ENCODE data around the gene TCOF1.

TCOF1 gene

DNA sequence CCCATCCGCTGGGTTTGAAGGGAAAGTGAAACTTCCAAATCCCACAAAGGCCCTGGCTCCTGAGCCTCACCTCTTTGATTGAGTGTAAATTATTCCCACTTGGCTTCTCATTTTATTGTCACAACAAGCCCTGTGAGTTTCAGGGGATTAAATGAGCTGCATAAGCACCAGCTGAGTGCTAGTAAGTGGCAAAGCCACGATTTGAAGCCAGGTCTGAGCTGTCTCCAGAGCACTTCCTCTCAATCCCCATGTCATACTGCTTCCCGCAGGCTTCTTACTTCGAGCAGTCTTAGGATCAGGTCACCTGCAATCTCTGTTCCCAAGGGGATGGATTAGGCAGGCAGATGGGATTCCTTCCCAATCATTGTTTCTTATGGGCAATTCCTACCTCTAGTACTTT is 74.1 kb downstream of the TCOF1 start:
- peak; percentile 21 for DNase-seq

DNA sequence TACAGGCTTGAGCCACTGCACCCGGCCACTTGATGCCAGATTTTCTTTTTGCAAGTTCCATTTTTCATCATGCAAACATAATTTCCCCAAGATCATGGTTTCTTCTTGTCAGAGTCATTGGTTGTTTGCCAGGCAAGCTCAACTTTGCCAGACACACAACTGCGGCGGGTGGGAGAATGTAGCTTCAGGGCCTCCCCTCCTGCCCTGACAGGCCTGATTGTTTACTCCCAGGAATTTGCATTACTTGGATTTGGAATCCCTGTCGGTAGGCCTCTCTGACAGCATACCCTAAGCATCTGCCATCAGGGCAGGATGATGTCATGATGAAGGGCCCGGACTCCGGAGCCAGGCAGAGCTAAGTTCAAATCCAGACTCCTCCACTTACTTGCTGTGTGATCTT is 77.0 kb downstream of the TCOF1 start:
- DNase-seq: peak; percentile 25

DNA sequence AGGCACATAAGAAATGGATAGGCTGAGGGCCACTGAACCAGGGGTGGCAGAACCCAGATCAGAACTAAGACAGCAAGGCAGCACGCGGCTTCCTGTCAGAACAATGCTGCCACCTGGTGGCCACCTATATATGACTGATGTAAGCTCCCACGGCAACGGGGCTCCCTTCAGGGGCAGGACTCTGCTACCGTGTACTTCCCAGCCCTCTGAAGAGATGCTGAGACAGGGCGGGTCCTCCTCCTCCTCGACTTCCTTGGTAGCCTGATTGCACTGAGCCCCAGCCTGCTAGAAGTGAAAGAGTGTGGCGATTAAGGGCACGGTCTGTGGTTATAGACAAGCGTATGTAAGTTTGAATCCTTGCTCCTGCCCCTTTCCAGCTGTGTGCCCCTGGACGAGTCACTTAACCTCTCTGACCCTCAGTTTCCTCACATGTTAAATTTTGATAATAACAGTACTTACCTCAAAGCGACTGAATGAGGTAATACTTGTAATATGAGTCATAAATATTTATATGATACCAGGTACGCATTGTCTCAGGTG is 78.7 kb downstream of the TCOF1 start:
- DNase-seq: peak; percentile 79

DNA sequence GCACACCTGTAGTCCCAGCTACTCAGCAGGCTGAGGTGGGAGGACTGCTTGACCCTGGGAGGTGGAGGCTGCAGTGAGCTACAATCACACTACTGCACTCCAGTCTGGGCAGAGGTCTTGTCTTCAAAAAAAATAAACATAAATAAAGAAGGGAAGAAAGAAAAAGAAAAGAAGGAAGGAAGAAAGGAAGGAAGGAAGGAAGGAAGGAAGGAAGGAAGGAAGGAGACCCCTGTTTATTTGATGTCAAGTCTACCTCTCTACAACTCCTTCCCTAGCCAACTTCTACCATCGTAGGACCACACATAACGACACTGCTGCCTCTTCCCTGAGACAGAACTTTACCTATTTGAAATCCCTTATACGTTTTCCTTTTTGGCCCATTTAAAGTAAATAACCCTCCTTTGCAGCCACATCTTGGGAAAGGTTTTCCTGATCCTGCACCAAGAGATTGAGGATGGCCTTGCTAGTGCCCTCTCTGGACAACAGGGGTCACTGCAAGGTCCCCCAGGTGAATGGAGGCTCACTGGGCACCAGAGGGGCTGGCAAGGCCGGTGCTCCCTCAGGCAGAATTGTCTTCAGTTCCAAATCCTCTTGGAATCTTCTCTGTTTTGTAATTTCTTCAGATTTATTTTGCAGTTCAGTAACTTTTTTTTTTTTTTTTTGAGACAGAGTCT is 81.5 kb downstream of the TCOF1 start:
- no peak for DNase-seq

DNA sequence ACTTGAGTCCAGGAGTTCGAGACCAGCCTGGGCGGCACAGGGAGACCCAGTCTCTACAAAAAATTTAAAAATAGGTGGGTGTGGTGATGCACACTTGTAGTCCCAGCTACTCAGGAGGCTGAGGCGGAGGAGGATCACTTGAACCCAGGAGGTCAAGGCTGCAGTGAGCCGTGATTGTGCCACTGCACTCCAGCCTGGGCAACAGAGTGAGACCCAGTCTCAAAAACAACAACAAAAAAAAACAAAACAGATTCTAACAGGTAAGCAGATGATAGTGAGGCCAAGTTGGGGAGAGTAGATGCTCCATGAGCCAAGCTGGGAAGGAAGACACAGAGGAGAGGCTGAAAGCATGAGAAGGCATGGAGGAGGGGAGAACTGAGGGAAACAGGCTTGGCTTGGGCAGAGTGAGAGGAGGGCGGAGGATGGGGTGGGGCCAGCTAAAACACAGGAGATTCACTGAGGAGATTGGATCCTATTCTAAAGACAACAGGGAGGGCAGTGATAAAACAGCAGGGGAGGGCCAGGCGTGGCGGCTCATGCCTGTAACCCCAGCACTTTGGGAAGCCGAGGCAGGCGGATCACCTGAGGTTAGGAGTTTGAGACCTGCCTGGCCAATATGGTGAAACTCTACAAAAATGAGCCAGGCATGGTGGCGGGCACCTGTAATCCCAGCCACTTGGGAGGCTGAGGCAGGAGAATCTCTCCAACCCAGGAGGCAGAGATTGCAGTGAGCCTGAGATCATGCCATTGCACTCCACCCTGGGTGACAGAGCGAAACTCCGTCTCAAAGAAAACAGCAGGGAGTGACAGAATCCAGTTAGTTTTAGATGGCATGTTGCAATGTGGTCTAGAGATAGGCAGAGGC is 83.7 kb downstream of the TCOF1 start:
- no peak for DNase-seq

DNA sequence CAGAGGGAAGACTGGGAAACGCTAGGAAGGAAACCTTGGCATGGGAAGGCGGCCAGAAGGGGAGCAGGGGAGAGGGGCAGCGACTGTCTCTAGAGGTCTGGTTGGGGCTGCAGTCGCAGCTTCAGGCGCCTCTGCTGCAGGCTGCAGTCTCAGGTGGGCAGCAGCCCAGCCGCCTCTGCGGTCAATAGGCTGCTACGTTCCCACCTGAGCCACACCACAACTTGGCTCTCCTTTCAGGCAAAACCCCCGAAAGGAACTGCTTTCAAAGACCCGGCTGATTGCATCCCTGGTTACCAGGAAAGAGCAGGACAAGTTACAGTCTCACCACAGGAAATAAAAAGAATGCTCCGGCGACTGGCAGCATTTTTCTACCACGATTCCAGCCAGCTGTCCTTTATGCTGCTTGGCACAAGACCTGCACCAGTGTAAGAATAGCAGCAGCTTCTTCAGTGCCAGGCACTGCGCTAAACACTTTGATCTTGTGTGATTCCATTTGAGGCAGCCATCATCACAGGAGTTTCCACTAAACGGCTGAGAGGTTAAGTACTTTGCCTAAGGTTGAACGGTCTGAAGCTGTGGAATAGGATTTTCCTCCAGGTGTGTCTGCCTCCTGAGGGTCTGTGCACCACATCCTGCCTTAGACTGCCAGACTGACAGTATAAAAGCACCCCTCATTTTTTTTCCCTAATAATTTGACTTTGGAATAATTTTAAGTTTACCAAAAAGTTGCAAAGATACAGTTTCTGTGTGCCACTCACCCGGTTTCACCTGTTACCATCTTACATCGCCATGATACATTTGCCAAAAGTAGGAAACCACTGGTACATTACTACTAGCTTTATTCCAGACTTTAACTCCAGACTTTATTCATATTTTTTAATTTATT is 84.6 kb downstream of the TCOF1 start:
- DNase-seq: no peak

DNA sequence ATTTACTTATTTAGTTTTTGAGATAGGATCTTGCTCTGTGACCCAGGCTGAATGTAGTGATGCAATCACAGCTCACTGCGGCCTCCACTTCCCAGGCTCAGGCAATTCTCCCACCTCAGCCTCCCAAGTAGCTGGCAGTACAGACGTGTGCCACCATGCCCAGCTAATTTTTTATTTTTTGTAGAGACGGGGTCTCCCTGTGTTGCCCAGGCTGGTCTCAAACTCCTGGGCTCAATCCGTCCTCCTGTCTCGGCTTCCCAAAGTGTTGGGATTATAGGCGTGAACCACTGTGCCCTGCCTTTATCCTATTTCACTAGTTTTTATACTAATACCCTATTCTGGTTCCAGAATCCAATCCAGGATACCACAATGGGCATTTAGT is 85.2 kb downstream of the TCOF1 start:
- DNase-seq: no peak

DNA sequence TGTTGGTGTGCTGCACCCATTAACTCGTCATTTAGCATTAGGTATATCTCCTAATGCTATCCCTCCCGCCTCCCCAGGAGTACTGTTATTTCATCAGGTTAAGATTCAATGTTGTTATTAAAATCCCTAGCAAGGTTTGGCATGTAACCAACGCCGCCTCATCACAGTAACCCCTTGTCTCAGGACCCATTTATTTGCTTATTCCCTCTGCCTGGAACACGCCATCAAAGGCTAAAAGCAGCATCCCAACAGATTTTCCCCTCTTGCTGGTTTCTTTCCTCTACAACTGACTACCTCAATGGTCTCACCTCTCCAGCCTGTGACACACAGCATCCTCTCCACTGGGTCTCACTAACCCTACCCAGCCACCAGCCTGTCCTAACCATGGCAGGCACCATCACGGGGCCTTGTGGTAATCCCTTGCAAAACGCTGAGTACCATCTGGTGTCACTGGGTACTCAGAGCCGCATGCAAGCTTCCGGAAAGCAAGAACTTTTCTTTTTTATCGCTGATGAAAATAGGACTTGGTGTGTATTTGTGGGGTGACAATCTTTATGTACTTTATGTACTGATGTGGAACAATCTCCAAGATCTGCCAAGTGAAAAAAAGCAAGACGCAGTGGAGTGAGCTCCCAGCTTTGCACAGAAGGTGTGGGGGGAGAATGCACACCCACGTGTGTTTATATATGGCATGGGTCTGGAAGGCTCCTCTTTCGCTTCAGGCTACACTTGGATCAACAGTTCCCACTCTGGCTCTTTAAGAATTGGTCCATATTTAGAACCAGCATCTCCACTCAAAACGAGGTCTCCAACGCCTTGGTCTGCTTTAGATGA is 86.0 kb downstream of the TCOF1 start:
- no peak for DNase-seq

DNA sequence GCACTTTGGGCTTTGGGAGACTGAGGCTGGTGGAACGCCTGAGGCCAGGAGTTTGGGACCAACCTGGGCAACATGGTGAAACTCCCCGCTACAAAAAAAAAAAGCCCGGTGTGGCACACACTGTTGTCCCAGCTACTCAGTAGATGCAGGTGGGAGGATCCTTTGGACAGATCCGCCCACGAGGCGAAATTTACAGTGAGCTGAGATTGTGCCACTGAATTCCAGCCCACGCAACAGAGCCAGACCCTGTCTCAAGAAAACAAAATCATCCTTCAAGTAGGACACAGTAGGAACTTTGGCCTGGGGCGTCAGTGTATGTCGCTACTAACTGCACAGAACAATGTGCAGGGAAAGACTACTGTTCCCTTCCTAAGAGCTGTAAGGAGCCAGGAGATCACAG is 87.3 kb downstream of the TCOF1 start:
- no peak for DNase-seq

DNA sequence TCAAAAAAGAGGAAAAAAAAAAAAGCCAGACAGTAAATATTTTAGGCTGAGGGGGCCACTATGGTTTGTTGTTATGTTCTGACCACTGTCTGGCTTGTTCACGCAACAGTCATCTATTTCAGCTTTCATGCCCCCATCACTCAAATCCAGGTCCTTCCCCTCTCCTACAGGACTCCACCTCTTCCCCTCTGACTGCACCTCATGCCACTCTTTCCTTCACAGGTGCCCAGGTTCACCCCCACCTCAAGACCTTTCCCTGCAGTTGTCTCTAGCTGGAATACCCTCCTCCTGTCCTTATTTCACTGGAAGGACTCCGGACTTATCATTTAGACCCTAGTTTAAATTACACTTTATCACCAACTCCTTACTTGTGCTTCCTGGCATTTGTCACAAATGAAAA is 88.6 kb downstream of the TCOF1 start:
- no peak for DNase-seq

DNA sequence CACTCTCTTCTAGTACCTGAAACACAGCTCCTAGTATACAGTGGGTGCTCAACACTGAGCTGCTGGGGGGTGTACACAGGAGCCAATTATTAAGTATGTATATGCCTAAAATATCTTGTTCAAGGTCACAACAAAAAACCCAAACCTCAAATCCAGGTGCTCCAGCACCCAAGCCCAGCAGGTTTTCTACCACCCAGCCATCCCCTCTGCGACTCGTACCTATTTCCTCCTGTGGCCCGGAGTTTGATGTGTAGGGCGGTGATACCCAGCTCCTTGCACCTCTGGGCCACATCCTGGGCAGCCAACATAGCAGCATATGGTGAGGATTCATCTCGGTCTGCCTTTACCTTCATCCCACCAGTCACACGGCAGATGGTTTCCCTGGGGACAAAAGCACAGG is 89.1 kb downstream of the TCOF1 start:
- no peak for DNase-seq

DNA sequence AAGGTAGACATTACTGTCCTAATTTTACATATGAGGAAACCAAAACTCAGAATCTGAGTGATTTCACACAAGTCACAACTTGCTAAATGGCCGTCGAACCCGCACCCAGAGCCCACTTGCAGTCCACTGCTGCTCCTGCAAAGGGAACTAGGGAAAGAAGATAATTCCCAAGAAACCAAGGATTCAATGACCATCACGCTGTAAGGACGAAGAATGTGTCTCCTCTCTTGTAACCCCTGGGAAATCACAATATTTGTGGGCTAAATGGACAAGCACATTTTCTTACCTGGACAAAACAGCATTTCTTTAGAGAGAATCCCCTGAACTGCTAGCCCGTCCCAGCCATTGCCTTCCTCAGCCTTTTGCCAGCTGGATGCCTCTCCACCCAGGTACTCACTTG is 89.7 kb downstream of the TCOF1 start:
- no peak for DNase-seq

DNA sequence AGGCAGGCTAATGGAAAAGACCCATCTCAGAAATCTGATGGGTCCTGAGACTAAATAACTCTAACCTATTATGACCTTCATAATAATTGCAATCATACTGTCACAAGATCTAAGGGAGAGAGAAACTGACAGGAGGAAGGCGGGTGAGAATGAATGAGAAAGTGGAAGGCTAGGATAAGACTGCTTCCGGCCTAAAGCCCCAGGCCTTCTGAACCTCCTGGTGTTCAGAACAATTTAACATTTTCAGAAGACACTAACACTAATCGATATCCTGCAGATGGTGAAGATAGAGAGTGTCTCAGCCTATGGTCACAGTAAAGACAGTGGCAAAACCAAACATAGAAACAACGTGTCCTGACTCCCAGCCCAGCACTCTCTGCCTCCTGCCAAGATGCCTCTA is 90.8 kb downstream of the TCOF1 start:
- DNase-seq: no peak

DNA sequence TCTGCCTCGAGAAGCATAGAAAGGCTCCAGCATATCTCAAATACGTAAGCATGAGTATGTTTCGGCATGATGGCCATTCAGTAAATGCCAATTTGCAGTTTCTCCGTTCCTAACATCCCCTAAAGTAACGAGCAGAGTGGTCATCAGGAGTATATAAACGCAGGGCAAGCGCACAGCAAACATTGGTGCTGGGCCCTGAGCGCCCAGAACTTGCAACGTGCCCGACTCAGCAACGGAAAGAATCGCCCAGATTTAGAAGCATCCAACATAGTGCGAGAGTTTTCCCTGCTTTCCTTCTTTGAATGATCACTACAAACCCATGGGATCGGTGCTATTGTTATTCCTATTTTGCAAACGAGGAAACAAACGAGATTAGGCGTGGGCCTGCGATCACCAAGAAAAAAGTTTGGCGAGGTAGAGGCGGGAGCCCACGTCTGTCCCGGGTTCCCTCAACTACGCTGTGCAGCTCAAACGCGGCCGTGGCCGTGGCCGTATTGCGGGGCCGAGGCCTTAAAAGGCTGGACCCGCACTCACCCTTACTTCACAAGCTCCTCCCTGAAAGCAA is 91.5 kb downstream of the TCOF1 start:
- no peak for DNase-seq
